NCI-H748 (cell line): ENCODE data around the gene SLC22A23.
A peak's percentile ranks its signal among the peaks of the same experiment; 100 is the strongest.

Experiments used
- DNase-seq: peaks from one replicate; lab custom pipeline; 2025; ENCODE audit not compliant: unreplicated experiment; lab: John Stamatoyannopoulos, UW

The SLC22A23 gene

DNA sequence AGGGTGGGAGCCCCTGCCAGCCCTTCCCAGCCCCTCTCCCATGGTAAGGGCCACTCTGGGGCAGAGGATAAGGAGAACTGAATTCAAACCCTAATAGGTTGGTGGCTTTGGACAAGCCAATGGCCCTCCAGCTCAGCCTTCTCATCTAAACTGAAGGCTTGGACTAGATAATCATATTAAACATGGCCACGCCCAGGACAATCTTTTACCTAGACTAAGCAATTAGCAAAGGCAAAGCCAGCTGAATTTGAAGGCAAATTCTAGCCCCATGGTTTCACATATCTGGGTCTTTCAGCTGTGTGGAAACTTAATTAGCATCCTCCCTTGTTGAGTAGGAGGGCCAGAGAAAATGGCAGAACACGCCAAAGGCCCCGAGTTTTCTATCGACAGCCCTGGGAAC lies 10.7 kb downstream of the SLC22A23 start:
- peak; percentile 48 for DNase-seq

DNA sequence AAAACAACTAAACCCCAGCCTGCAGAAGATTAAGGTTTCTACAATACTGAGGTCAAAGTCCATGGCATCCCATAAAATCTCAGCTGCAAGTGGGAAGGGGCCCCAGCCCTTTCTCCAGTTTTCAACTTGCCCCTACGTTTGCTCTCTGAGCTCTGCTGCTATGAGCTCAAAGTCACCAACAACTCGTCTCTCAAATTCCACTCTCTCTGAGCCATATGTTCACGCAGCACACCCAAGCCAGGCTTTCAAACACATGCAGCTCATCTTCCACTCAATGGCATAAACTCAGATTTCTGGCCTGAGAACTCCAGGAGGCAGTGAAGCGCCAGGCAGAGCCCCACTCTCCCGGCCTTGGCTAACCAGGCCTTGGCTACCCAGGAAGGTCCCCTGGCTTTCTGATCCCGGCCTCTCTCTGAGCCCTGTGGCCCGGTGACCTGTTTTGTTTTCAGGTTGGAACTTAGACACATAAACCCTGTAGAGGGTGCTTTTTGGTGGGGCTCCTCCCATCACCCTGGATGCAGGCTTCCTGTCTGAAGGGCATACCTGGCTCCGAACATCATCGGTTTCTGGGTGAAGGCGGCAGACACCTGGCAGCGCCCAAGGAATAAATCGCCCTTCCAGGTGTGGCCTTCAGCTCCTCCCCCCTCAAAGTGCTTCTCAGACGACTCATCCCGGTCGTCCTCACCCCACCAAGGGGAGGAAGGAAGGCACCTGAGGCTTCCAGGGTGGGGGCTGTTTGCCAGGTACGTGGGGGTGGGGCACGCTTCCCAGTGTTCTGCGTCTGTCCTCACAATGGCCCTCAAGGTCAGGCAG lies 12.4 kb downstream of the SLC22A23 start:
- no peak for DNase-seq

DNA sequence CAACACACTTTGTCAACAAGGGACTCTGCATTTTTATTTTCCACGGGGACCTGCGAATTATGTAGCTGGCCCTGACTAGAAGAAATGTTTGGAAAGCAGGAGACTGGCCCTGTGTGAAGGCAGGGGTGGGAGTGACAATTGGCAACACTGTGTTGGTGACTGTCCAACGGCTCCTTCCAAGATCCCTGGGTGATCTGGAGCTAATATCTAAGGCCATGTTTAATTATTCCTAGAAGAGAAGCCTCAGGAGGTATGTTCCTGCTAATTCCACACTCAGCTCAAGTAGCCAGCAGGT lies 13.7 kb downstream of the SLC22A23 start:
- no peak for DNase-seq

DNA sequence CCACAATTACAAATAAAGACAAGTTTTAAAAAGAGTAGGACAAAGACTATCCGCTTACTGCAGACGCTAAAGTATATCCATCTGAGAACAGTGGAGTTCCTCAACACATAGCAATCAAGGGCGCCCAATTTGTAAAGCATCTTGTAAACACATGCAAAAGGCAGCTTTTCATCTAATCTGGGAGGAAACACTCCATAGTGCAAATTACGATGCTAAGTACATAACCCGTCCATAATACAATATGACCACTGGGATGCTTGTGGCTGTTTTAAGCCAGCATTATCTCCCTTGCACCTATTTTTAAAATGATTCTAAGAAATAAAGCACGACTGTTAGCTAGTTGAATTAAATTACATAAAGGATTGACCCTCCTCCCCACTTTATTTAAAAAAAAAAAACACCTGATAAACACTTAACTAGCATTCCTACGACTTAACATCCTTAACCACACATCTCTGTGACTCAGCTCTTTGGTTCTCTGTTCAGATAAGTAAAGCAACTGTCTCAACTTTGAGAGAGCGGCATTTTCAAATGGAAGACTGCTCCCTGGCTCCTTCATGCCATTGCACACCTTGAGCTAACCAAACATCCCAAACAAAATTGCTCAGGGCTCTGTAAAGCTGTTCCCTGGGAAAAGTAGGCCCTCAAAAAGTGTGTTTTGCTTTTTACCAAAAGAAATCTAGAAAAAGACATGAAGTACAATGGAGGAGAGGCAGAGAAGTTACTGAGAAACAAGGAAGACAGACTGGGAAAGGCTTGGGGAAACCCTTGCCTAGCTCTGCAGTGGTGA lies 14.2 kb downstream of the SLC22A23 start:
- no peak for DNase-seq

DNA sequence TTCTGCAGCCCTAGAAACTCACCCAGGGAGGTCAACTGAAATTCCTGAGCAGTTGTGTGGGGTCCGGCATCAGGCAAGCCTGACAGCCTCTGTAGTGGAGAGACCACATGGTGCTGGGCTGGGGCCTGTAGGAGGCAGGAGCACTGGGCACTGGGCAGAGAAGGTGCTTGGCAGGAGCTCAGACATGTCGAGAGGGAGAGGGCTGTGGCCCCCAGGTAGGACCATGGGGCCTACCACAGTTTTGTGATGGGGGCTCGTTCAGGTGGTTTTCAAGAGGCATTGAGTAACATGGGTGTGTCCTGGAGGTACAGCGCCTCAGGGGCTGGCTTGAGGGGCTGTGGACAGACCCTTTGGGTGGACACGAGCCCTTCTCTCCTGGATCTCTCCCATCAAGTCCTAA lies 15.9 kb downstream of the SLC22A23 start:
- DNase-seq = no peak

DNA sequence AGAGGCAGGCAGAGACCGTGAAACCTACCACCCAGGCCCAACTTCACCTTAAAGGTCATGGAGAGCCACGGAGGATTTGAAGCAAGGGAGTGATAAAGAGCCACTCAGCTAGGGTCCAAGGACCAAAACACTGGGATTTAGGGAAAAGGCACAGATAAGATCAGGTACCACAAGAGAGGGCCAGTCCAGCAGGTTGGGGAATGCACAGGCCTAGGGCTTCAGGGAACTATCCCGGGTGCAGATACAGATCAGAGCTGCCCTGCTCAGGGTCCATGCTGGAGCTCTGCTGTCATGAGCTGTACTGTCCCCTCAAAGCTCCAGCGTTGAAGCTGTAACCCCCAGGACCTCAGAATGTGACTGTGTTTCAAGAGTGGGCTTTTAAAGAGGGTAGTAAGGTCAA lies 16.9 kb downstream of the SLC22A23 start:
- no peak for DNase-seq

DNA sequence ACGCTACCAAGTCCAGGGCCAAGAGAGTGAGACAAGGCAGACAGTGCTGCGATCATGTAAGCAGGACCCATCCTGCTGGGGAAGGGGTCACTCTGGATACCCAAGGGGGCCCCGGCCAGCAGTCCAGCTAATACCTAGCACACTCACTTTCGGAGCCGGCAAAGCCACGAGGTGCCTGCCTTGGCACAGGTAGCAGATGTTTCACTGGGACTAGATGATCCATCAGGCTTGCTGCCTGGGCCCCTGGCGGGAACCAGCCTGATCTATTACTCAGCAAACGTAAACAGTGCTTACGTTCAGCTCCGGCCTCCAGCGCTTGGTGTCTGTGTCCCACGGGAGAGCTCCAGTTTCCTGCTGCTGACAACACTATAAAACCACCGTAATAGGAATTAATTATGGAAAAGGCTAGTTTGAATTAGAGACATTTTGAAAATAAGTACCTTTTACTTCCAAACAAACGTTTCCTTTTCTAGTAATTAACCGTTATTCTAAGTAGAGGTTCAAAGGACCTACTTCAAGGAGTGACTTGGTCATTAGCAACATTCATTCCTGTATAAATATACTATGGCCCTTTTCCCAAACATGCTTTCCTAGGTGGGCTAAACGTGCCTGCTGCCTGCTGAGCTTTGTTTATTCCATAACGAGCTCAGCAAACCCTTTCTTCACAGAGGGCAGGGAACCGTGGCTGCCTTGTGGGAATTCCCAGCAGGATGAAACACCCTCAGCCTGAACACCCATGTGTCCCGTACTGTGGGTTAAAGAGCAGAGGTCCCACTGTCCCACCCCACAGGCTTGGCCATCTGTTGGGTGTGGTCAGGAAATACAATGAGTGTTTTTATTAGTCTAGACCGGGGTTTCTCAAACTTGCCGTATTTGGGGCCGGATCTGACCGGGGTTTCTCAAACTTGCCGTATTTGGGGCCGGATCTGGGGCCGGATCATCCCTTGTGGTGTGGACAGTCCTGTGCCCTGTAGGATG lies 18.4 kb downstream of the SLC22A23 start:
- DNase-seq = peak; percentile 88

DNA sequence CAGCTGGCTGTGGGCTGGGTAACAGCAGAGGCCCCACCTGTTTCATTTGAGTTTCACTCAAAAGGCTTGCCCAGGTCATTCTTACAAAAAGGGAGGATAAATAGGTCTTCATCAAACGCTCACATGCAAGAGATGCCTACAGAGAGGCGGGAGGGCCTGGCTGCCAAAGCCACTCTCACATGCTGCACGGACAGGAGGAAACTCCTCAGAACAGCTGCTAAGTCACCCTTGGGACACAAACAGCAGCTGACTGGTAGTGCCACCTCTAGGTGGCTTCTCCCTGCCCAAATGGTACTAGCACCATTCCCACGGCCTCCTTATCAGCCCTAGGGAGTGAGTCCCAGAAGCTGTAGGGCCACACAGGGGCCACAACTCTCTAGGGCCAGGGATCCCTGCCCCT lies 23.8 kb downstream of the SLC22A23 start:
- no peak for DNase-seq

DNA sequence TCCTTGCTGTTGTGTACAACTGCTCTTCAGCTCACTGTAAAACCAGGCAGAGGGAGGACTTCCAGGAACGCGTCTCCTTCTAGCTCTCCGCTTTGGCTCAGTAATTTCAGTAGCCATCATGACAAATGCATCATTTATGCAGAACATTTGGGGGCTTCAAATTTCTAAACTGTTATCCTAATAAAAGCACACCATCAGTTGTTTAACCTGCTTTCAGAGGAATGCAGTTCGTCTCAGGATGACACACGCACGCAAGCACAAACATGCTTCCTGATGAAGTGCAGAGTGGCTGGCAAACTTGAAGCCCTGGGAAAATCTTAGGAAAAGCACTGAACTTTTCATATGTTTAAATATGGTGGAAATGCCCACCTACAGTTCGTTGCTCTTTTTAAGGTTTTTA lies 24.4 kb downstream of the SLC22A23 start:
- no peak for DNase-seq

DNA sequence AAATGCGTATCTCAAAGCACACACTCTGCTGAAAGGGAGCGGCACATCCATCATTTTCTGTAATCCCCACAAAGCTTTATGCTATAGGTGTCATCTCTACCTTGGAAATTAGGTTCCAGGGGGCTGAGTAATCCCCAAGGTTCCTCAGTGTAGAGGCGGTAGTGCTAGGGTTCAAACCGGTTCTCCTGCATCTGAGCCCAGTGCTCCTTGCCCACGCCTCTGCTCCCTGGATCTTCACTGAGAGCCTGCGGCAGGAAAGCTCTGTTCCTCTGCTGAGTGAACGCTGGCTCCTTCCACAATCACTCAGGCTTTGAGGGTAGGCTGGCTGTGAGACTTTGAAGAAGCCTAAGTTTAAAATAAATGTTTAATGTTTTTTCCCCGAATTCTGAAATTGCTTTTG lies 24.9 kb downstream of the SLC22A23 start:
- no peak for DNase-seq

DNA sequence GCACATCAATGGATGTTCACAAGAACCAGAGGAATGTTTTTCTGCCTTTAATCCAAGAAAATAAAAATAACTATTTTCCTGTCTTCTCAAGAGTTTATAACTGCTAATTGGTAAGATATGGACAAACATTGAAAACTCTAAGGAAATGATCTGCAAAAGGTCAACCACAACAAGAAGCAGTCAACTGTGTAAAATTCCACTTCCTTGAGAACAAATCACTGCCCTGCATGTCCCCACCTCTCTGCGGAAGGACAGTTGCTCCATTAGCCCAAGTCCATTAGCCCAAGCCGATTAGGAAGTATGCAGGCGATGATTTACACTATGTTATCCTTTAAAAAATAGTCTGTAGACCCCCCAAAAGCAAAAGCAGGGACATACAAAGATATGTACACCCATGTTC lies 27.6 kb downstream of the SLC22A23 start:
- DNase-seq = no peak

DNA sequence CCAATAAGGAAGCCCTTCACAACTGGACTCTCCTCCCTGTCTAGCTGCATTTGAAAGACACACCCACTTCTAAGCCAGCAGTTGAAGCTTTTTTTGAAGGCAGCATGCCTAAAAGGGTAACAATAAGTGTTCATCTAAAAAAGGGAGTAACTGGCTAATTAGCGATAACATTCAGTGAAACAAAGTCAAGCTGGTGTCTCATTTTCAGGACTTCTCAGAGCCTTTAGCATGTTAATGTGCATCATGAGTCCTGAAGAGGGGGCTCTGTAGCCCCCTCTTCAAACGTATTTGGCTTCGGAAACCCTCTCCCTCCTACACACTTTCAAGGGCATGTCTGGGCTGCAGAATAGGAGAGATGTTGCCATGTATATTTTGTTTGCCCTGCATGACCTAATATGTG lies 28.1 kb downstream of the SLC22A23 start:
- no peak for DNase-seq

DNA sequence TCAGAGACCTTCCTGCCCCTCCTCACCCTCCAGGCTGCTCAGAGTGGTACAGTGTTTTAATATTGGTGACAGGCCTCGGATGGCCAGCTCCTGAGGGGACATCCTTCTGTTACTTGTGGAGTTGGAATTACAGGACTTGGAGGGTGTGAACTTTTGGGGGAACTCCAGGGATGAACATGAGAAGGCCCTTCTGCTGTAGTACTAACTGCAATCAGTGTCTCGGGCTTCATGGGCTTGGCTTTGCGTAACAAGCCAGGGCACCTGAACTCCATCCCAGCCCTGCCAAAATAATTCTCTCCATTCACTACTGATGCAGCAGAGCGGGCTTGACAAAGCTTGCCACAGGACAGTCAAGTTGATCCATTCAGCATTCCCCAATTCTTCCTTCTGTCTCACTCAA lies 28.6 kb downstream of the SLC22A23 start:
- no peak for DNase-seq

DNA sequence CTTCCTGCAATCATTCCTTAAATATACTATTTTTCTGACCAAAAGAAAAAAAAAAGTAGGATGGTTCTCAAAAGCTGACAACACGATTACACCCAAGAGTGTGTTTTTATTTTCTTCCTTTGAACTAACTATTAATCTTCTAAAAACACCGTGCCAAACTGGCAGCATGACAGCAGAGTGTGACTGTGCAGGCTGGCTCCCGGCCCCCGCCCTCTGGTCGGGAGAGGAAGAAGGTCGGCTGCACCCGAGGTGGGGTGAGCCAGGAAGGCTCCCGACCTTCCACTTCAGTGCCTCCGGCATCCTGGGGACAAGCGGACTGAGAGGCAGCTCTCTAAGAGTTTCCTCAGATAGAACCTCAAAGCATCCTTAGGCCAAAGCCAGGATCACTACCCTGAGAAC lies 29.2 kb downstream of the SLC22A23 start:
- DNase-seq = no peak

DNA sequence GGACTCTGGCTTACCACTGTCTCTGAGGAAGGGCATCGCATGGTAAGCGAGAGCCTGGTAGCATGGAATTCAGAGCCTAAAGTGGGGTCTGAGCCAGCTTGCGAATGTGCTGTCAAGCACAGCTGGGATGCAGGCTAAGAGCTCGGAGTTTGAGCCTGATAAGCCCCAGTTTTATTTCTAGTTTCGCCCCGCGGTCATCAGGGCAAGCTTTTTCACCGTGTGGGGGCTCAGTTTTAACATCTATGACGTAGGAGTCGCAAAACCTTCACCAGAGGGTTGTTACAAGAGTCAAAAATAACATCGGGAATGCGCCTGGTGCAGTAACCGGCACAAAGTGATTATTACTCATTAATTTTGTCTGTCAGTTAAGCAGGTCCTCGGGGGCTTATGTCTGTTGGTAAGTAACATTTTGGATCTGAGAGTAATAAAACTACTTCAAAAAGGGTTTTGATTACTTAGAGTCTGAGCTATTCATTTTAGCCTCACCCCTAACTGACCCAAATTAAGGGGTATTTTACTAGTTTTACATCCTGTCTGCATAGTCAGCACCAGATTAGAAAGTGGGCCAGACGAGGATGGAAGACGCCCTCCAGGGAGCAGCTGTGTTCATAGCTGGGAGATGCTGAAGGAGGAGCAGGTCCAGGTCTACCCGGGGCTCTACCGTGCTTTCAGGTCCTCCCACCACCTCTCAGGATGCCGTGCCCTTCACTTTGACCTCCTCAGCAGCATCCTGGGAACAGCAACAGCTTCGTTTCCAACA lies 29.7 kb downstream of the SLC22A23 start:
- no peak for DNase-seq

DNA sequence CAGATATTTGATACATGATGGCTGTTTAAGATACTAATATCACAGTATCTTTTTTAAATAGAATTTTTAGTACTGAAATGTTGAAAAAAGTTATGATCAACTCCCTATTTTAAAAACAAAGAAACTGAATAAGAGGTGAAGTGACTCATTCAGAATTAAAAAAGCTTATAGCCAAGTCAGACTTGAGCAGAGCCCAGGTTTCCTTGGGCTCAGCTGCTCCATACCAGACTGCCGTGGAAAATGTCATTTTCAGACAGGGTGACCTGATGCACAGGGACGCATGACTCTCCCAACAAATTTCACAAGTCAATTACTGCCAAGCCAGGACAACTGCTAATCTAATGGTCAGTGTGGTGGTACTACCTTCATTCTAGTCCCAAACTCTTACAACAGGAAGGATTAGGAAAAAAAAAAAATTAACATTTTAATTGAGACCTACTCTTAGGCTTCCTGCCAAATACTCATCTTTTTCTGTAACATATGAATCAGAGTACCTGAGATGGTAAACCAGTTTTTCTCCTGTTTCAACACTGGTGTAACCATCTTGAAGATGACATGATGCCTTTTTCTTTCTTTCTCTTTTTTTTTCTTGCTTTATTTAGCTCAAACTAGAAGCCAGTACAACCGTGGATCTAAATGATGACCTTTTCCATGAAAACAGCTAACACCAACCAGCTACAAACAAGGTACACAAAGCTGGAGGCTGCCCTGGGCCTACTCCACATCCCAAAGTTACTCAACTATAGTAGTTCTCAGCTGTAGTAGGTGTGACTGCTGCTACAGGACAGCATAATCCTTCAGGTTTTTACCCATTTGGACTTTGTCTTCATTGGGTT lies 30.5 kb downstream of the SLC22A23 start:
- no peak for DNase-seq

DNA sequence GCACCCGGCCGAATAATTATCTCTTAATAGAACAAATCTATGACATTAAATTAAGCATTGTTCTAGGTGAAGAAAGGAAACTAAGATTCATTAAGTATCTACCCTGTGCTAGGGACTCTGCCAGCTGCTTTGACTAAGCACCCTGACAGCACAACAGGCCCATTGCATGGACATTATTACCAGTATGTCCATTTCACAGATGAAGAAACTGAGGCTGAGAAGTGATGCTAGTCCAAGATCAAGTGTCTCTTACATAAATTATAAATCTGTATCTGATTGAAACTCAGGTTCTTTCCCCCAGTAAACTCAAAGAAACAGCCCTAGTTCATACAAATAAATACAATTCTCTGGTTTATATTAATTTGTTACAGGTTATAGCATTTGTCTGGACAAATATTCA lies 31.3 kb downstream of the SLC22A23 start:
- no peak for DNase-seq

DNA sequence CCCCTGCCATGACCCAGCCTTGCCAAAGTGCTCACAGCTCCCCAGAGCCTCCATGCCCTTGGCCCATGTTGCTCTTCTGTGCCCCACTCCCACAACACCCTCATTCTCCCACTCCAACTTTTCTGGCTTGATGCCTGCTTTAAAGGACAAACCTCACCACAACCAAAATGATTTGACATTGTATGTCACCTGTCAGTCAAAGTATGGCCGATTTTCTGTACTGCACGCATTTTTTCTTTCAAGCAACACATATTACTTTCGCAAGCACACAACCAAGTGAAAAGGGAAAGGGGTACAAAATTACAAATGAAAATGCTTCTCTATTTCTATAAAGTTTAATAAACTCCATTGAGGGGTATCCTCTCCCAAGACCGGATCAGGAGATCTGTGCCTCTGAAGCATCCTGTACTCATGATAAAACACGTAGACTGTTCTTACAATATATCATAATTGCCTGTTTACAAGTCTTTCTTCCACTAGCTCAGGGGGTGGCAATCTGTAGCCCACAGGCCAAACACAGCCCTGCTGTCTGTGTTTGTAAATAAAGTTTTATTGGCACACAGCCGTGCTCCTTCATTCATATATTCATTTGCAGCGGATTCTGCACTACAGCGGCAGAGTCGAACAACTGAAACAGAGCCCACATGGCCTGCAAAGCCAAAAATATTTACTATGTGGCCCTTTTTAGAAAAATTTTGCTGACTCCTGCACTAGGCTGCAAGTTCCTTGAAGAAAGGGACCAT lies 32.5 kb downstream of the SLC22A23 start:
- DNase-seq = no peak
